ENCODE data around the gene R3HDM1.
A peak's percentile ranks its signal among the peaks of the same experiment; 100 is the strongest.

The R3HDM1 gene

DNA sequence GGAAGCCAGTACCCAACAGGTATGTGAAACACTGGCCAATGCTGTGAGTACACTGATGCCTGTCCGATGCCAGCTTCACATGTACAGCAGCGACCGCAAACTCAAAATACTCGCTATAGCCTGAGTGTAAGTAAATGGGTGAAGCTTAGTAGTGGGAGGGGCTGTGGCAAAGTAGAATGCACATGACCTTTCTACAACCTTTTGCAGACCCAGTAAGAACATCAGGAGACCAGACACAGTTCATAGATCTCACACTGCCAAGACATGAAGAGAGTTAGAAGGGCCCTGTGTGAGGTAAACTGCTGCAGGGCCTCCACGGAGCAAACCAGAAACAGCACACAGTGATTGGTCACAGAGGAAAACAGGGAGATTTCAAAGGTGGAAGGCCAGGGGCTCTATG is 201.3 kb downstream of the R3HDM1 start:
- no peak overlapping the region for H3K4me3 ChIP-seq
- no peak overlapping the region for H3K27ac ChIP-seq
- TF ChIP-seq, protein P1, sequence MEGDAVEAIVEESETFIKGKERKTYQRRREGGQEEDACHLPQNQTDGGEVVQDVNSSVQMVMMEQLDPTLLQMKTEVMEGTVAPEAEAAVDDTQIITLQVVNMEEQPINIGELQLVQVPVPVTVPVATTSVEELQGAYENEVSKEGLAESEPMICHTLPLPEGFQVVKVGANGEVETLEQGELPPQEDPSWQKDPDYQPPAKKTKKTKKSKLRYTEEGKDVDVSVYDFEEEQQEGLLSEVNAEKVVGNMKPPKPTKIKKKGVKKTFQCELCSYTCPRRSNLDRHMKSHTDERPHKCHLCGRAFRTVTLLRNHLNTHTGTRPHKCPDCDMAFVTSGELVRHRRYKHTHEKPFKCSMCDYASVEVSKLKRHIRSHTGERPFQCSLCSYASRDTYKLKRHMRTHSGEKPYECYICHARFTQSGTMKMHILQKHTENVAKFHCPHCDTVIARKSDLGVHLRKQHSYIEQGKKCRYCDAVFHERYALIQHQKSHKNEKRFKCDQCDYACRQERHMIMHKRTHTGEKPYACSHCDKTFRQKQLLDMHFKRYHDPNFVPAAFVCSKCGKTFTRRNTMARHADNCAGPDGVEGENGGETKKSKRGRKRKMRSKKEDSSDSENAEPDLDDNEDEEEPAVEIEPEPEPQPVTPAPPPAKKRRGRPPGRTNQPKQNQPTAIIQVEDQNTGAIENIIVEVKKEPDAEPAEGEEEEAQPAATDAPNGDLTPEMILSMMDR (IDR thresholded peaks at IDR 0.05), result no peak
- no peak for DNase-seq (ENCODE audit: low spot score)

DNA sequence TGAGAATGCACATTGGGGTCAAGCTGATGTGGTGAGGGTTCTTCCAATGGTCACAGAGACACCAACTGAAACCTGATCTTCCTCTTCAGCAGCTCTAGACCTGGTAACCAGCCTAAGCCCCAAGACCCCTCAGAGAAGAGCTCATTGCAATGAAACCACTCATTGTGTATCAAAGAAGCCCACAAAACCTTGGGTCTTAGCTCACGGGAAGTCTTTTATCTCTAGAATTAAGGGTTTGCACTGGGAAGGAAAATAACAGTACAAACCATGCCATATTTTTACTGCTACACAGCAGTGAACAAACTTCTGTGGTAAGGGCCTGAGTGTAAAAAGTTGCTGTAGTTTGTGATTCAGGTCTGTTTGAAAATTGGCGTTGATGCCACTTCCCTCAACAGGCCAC is 201.8 kb downstream of the R3HDM1 start:
- DNase-seq (ENCODE audit: low spot score), result no peak
- no peak overlapping the region for H3K27ac ChIP-seq
- TF ChIP-seq, protein P1 (IDR thresholded peaks at IDR 0.05), result no peak
- H3K4me3 ChIP-seq, result no peak overlapping the region

DNA sequence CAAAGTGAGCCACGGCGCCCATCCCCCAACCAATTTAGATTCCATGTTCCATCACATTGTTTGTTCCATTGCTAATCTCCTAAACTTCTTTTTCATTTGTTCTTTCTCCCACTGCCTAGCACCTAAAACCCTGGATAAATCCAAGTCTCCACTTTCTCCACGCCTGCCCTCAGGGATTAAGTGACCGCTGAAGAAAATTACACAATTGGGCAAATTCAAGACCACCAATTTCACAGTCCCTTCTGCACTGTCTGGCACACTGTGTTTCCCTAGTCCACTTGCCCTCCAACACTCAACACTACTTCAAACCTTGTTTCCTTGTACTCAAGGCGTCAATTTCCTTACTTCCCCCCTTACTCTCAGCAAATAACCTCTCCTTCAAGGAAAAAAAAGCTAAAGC is 205.3 kb downstream of the R3HDM1 start:
- Histone ChIP-seq H3K27ac (no peak overlapping the region), H3K4me3 (no peak overlapping the region)
- DNase-seq (ENCODE audit: low spot score), result no peak
- TF ChIP-seq, protein P1 (IDR thresholded peaks at IDR 0.05), result no peak

DNA sequence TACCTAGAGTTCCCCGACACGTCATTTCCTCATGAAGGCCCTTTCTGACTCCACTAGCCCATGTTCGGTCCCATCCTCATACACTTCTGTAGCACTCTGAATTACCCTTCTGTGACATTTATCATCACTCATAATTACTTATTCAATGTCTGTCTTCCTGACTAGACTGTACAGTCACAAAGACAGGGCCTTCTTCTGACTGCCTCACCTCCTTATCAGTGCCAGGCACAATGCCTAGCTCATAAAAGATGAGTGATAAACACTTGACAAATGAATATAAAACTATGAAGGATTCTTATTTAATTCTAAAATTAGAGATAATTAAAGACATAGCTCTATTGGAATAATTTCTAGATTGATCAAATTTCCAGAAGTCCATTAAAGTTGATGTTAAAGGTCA is 208.9 kb downstream of the R3HDM1 start:
- TF ChIP-seq, protein P1 (IDR thresholded peaks at IDR 0.05), result no peak
- no peak for DNase-seq (ENCODE audit: low spot score)
- no peak overlapping the region for H3K4me3 ChIP-seq
- H3K27ac ChIP-seq, result no peak overlapping the region

DNA sequence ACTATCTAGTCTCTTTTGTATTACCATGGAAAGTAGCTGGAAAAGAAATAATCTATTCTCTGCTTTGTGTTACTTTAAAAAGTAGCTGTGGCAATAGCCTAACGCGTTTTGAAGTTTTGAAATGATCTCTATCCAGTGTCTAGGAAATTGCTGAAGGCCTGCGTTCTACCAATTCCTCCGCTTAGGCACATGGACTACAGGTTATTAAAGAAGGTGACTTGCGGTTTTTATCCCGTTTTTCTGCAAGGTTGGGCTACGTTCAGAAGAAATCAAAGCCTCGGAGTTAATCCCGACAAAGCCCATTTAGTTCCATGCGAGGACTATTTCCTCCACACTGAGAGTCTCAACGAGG is 209.7 kb downstream of the R3HDM1 start:
- no peak for DNase-seq (ENCODE audit: low spot score)
- Histone ChIP-seq H3K4me3 (peak overlapping the region; percentile 96), H3K27ac (peak overlapping the region; percentile 99 to 100)
- TF ChIP-seq, protein P1 (IDR thresholded peaks at IDR 0.05), result no peak

DNA sequence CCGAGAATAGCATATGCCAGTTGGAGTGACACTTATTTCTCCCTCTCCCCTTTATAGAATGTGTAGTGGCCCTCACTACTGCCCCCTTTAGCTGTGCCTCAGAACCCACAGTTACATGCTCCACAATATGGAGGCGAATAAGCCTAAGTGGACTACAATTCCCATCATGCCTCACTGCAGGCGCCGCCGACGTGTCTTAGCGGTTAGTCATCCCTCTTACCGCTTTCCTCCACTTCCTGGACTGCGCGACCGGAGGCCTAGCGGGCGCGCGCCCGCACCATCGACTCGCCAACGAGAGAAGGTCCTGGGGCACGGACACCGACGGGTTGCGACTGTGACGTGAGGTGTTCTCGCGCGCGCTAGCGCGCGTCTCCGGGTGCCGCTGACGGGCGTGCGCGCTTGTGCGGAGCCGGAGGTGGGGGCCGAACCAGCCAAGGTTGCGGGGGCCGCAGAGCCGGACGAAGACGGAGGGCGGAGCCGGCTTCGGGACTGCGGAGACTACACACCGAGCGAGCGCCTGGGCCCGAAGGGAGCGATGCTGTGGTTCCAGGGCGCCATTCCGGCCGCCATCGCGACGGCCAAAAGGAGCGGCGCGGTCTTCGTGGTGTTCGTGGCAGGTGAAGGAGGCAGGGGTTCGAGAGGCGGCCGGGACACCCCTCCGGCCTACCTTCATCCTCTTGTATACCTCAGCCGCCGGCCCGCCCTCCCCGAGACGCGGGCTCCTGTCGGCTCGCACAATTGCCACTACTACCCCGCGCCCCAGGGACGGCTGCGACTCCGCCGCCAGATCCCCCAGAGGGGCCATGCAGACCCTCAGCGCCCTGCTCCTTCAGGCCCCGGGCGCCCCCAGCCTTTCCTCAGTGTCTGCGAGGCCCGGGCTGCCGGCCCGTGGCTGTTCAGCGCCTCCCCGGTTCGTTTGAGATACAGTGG is 210.4 kb downstream of the R3HDM1 start, which contains the start of gene UBXN4:
Gene UBXN4, plus strand, starts transcription at position 461 of the 930 bp plus-strand sequence. Its CDS starts 75 bp downstream, at position 536.
- Histone ChIP-seq H3K4me3 (peak within 1 kb of the TSS; percentile 96), H3K27ac (peak within 1 kb of the TSS; percentile 99 to 100)
- peak; percentile 99 for DNase-seq (ENCODE audit: low spot score)
- TF ChIP-seq, protein P1 (IDR thresholded peaks at IDR 0.05), result no peak

DNA sequence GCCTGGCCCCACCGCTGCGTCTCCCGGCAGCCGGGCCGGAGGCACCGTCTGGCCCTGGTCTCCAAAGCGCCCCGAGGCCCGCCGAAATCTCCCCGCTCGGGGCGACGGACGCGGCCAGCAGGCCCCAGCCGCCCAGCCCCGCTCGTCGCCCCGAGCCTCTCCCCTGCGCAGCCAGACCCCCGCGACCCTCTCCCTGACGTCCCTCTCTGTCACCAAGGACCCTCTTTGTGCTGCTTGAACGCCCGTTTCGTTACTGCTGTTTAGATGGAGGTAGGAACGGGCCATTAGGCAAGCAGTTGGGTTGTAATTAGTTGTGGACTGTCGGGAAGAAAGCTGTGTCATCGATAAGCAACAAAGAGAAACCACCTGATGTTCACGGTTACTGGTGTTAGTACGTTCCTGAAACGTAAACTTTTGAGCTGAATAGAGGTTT is 211.1 kb downstream of the R3HDM1 start:
- H3K4me3 ChIP-seq, result peak overlapping the region; percentile 96
- peak overlapping the region; percentile 99 to 100 for H3K27ac ChIP-seq
- DNase-seq (ENCODE audit: low spot score), result peak; percentile 74
- TF ChIP-seq, protein P1 (IDR thresholded peaks at IDR 0.05), result no peak
